Neural progenitor cell (in vitro differentiated cells): ENCODE measurements around the gene IZUMO3. TPM values are rescaled to one million over a fixed set of nuclear protein-coding genes. Genes with fewer than 3 reads are reported as not detected.

Source experiments
- DNase-seq: peaks from one replicate; pipeline ENCODE4 v3.0.0-alpha.2; 2016; ENCODE audit warnings: low spot score
- H2AFZ ChIP-seq: fragments of 200-600 bp; sonication (generic); replicated peaks from 2 replicates; pipeline ENCODE4 v1.6.1; 2016; ENCODE audit warnings: antibody characterized with exemption
- H3F3A ChIP-seq: fragments of 200-600 bp; sonication (generic); 2 replicates; pipeline ENCODE4 v1.6.1; 2016; ENCODE audit warnings: antibody characterized with exemption, low read depth
- H3K27ac ChIP-seq: fragments of 200-600 bp; sonication (generic); 2 replicates; pipeline ENCODE4 v1.5.1; 2016; ENCODE audit warnings: mild to moderate bottlenecking
- H3K27me3 ChIP-seq: fragments of 200-600 bp; sonication (generic); 2 replicates; pipeline ENCODE4 v1.6.1; 2016; ENCODE audit warnings: mild to moderate bottlenecking, moderate library complexity
- H3K36me3 ChIP-seq: fragments of 200-600 bp; sonication (generic); 2 replicates; pipeline ENCODE4 v1.5.1; 2016
- H3K4me1 ChIP-seq: fragments of 200-600 bp; sonication (generic); 2 replicates; pipeline ENCODE4 v1.6.1; 2016; ENCODE audit warnings: mixed run types
- H3K4me2 ChIP-seq: fragments of 200-600 bp; sonication (generic); 2 replicates; pipeline ENCODE4 v1.6.1; 2016
- H3K4me3 ChIP-seq: fragments of 200-600 bp; sonication (generic); 2 replicates; pipeline ENCODE4 v1.5.1; 2016
- H3K79me2 ChIP-seq: fragments of 200-600 bp; sonication (generic); 2 replicates; pipeline ENCODE4 v1.6.1; 2016; ENCODE audit warnings: low read depth
- H3K9ac ChIP-seq: fragments of 200-600 bp; sonication (generic); 2 replicates; pipeline ENCODE4 v1.6.1; 2016
- H3K9me3 ChIP-seq: fragments of 200-600 bp; sonication (generic); 2 replicates; pipeline ENCODE4 v1.5.1; 2016; ENCODE audit warnings: low read depth
- H4K20me1 ChIP-seq: fragments of 200-600 bp; sonication (generic); 2 replicates; pipeline ENCODE4 v1.6.1; 2016; ENCODE audit warnings: low read depth
- H3K27ac Mint-ChIP-seq: 3 replicates; pipeline ENCODE4 v1.8.0; 2021; ENCODE audit warnings: mixed read lengths
- H3K27me3 Mint-ChIP-seq: 2 replicates; pipeline ENCODE4 v1.8.0; 2022; ENCODE audit warnings: low read depth, mild to moderate bottlenecking, inconsistent platforms, moderate library complexity, mixed read lengths; ENCODE audit not compliant: insufficient read depth
- H3K36me3 Mint-ChIP-seq: 3 replicates; pipeline ENCODE4 v1.8.0; 2021; ENCODE audit warnings: mixed read lengths
- H3K4me1 Mint-ChIP-seq: 3 replicates; pipeline ENCODE4 v1.8.0; 2021; ENCODE audit warnings: mixed read lengths
- H3K4me3 Mint-ChIP-seq: 3 replicates; pipeline ENCODE4 v1.8.0; 2021; ENCODE audit warnings: mild to moderate bottlenecking, moderate library complexity, mixed read lengths
- H3K9me3 Mint-ChIP-seq: 3 replicates; pipeline ENCODE4 v1.8.0; 2020; ENCODE audit warnings: mixed read lengths
- EZH2 ChIP-seq: fragments of 200-600 bp; sonication (generic); IDR thresholded peaks from 2 replicates; pipeline ENCODE4 v1.6.1; 2017; ENCODE audit warnings: antibody characterized with exemption, mild to moderate bottlenecking, moderate library complexity
- EZH2phosphoT487 ChIP-seq: fragments of 200-600 bp; sonication (generic); IDR thresholded peaks from 2 replicates; pipeline ENCODE4 v1.6.1; 2017; ENCODE audit warnings: antibody characterized with exemption
- total RNA-seq: library from RNA; depleted of rRNA; stranded (reverse); fragments of >200 nt; gene quantifications from 2 replicates; pipeline ENCODE4 v1.2.3, GENCODE V29; 2015; ENCODE audit warnings: low replicate concordance
- TF ChIP-seq, protein P1 (sequence below): fragments of 200-600 bp; sonication (generic); IDR thresholded peaks from 2 replicates; pipeline ENCODE4 v1.5.1; 2017; ENCODE audit warnings: antibody characterized with exemption, mild to moderate bottlenecking

Gene IZUMO3
- total RNA-seq, 1 donor from 2014 or later, result not detected

GRCh38 chr9:24545285-24545684, 412 bp downstream of the IZUMO3 start:
- Mint-ChIP-seq H3K27ac (no peak overlapping the region), H3K4me3 (no peak overlapping the region), H3K36me3 (no peaks in the 10 kb centered on the region), H3K9me3 (peaks cover 2% of the 10 kb centered on the region), H3K27me3 (no peaks in the 10 kb centered on the region), H3K4me1 (peaks cover 11% of the 10 kb centered on the region)
- Histone ChIP-seq H3K9me3 (no peaks in the 10 kb centered on the region), H3K79me2 (no peaks in the 10 kb centered on the region), H3K9ac (no peak overlapping the region), H3K36me3 (no peaks in the 10 kb centered on the region), H3K4me3 (no peak overlapping the region), H3K4me2 (no peak overlapping the region), H3F3A (no peaks in the 10 kb centered on the region), H3K4me1 (no peaks in the 10 kb centered on the region), H2AFZ (no peak overlapping the region), H3K27me3 (no peaks in the 10 kb centered on the region), H4K20me1 (no peaks in the 10 kb centered on the region), H3K27ac (no peak overlapping the region)
- peak; percentile 15 for DNase-seq
- no peak for TF ChIP-seq EZH2
- no peak for TF ChIP-seq EZH2phosphoT487
- TF ChIP-seq, protein P1, sequence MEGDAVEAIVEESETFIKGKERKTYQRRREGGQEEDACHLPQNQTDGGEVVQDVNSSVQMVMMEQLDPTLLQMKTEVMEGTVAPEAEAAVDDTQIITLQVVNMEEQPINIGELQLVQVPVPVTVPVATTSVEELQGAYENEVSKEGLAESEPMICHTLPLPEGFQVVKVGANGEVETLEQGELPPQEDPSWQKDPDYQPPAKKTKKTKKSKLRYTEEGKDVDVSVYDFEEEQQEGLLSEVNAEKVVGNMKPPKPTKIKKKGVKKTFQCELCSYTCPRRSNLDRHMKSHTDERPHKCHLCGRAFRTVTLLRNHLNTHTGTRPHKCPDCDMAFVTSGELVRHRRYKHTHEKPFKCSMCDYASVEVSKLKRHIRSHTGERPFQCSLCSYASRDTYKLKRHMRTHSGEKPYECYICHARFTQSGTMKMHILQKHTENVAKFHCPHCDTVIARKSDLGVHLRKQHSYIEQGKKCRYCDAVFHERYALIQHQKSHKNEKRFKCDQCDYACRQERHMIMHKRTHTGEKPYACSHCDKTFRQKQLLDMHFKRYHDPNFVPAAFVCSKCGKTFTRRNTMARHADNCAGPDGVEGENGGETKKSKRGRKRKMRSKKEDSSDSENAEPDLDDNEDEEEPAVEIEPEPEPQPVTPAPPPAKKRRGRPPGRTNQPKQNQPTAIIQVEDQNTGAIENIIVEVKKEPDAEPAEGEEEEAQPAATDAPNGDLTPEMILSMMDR, result no peak

DNA sequence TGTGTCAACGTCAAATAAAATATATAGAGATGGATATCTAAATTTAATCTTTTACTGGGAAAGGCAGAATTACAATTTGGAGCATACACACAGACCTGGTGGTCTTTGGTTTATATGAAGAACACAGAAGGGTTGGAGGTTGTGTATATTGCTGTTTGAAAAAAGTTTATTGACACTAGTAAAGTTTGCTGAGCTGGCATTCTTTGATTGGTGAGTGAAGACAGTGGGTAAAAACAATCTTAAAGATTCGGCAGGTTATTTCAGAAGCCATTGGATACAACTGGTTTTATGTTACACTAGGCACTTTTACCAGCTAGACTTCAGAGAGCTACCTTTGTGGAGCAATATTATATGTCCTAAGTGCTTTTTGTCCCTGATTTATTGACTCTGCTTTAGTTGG, 27.2 kb downstream of the IZUMO3 start:
- no peaks in the 10 kb centered on the region for H3K4me1 Mint-ChIP-seq
- H3K4me2 ChIP-seq, result no peak overlapping the region
- no peaks in the 10 kb centered on the region for H3K9me3 Mint-ChIP-seq

DNA sequence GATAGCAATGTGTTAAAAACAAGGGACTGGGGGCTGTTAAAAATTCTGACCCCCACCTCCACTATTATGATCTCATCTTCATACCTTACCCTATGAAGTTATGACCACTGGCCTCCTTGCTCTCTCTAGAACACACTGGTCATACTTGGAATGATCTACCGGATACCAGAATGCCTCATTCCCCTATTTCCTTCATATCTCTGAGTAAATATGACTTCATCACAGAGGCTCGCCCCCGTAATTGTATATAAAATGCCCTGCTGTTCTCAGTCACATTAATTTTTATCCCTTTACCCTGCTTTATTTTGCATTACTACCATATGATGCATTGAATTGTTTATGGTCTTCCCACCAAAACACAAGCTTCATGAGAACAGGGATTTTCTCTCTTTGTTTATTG, 29.2 kb downstream of the IZUMO3 start:
- H3K36me3 ChIP-seq, result no peaks in the 10 kb centered on the region
- Mint-ChIP-seq H3K9me3 (peaks cover 5% of the 10 kb centered on the region), H3K27me3 (no peaks in the 10 kb centered on the region), H3K4me1 (peaks cover 3% of the 10 kb centered on the region), H3K36me3 (no peaks in the 10 kb centered on the region), H3K4me3 (no peak overlapping the region), H3K27ac (no peak overlapping the region)
- H3K27me3 ChIP-seq, result no peaks in the 10 kb centered on the region
- H3K4me3 ChIP-seq, result no peak overlapping the region
- no peak overlapping the region for H3K4me2 ChIP-seq
- no peaks in the 10 kb centered on the region for H4K20me1 ChIP-seq
- DNase-seq, result no peak
- H3K9me3 ChIP-seq, result no peaks in the 10 kb centered on the region
- no peak overlapping the region for H2AFZ ChIP-seq
- no peaks in the 10 kb centered on the region for H3K4me1 ChIP-seq
- TF ChIP-seq EZH2phosphoT487, result no peak
- TF ChIP-seq, protein P1, result no peak
- TF ChIP-seq EZH2, result no peak
- no peak overlapping the region for H3K9ac ChIP-seq
- no peaks in the 10 kb centered on the region for H3K79me2 ChIP-seq
- no peaks in the 10 kb centered on the region for H3F3A ChIP-seq
- H3K27ac ChIP-seq, result no peak overlapping the region

More for the DNA sequence above, 27.2 kb downstream of the IZUMO3 start:
- Histone ChIP-seq H3K9ac (no peak overlapping the region), H3K4me1 (no peaks in the 10 kb centered on the region), H4K20me1 (no peaks in the 10 kb centered on the region), H3K27ac (no peak overlapping the region), H3K4me3 (no peak overlapping the region), H2AFZ (no peak overlapping the region), H3F3A (no peaks in the 10 kb centered on the region), H3K9me3 (no peaks in the 10 kb centered on the region), H3K27me3 (no peaks in the 10 kb centered on the region), H3K79me2 (no peaks in the 10 kb centered on the region), H3K36me3 (no peaks in the 10 kb centered on the region)
- Mint-ChIP-seq H3K36me3 (no peaks in the 10 kb centered on the region), H3K4me3 (no peak overlapping the region), H3K27me3 (no peaks in the 10 kb centered on the region), H3K27ac (no peak overlapping the region)
- TF ChIP-seq EZH2, result no peak
- TF ChIP-seq EZH2phosphoT487, result no peak
- TF ChIP-seq, protein P1, result no peak
- DNase-seq, result no peak
